GM18508 (cell line): Measurements from ENCODE around the gene AKAP8L.
"Not testable (repeated sequence)": the region's sequence is repeated elsewhere in the genome, so short reads cannot be mapped to it uniquely, and the experiment has no call there.

Source experiments
- ATAC-seq: cut with Tn5 transposase; IDR thresholded peaks from one replicate; pipeline ENCODE4 v1.9.1; 2021; ENCODE audit warnings: moderate number of reproducible peaks; ENCODE audit not compliant: insufficient read depth, unreplicated experiment

AKAP8L gene

DNA sequence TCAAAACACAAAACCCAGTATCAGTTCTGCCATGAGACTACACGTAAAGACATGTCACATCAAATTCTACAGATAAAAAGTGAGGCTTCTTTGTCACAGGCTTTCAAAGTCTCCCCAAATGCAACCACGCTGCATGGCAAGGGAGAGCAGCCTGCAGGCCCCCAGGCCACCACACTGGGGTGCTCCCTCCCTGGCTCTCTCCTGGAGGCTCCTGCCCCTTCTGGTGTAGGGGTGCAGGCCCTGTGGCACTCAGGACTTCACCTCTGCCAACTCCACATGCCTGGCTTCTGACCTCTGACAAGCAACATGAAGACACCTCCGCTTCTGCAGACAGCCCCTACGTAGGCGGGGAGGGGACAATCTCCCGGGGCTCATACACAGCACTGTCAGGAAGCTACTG is 53.5 kb downstream of the AKAP8L start:
- no peak for ATAC-seq

DNA sequence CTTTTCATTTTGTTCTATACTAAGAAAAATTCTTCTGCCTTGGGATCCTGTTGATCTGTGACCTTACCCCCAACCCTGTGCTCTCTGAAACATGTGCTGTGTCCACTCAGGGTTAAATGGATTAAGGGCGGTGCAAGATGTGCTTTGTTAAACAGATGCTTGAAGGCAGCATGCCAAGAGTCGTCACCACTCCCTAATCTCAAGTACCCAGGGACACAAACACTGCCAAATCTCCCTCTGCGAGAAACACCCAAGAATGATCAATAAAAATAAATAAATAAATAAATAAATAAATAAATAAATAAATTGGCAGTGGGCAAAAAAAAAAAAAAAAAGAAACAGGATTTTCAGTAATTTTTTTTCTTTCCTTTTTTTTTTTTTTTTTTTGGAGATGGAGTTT is 55.0 kb downstream of the AKAP8L start:
- not testable (repeated sequence) for ATAC-seq

DNA sequence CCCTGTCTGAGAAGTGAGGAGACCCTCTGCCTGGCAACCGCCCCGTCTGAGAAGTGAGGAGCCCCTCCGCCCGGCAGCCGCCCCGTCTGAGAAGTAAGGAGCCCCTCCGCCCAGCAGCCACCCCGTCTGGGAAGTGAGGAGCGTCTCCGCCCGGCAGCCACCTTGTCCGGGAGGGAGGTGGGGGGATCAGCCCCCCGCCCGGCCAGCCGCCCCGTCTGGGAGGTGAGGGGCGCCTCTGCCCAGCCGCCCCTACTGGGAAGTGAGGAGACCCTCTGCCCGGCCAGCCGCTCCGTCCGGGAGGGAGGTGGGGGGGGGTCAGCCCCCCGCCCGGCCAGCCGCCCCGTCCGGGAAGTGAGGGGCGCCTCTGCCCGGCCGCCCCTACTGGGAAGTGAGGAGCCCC is 55.7 kb downstream of the AKAP8L start:
- ATAC-seq: not testable (repeated sequence)

DNA sequence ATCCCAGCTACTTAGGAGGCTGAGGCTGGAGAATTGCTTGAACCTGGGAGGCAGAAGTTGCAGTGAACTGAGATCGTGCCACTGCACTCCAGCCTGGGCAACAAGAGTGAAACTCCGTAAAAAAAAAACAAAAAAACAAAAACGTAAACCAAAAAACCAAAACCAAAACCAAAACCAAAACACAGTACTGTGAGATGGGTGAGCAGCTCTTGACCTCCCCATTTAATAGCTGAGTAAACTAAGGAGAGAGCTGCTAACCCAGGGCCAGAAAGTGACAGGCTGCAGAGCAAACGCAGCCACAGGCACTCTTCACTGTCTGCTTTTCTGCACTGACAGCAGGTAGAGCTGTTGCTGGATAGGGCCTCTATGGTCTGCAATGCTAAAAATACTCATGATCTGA is 58.8 kb downstream of the AKAP8L start:
- ATAC-seq: not testable (repeated sequence)

DNA sequence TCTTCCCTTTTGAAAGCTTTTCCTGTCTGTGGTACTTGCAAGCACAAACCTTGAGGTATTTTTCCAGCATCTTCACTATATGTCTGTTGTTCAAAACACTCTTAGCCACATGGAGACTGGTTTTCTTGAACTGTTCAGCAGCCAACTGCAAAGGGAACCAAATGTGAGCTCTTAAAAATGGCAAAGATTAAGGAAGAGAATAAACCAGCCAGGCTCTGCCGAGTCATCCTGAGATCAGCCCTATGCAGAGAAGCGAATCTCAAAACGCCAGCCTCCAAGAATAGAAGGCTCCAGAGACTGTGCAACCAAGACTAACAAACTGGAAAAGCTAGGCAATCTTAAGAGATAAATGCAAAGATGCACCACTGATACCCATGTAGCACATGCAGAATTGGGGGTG is 59.9 kb downstream of the AKAP8L start:
- ATAC-seq: no peak

DNA sequence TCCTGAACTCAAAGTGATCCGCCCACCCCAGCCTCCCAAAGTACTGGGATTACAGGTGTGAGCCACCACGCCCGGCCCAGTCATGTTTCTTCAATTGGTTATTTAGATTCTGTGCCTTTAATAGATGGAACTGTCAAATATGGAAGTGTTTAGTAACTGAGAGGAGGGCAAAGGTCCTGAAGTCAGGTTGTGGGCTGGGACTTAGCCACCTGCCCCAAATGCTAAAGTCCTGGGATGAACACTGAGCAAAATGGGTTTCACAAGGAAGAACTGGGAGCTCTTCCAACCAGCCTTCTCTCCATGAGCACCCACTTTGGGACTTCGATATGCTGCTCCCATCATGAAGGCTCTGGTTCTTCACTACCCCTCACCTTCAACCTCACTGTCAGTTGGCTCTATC is 60.9 kb downstream of the AKAP8L start:
- ATAC-seq: no peak

DNA sequence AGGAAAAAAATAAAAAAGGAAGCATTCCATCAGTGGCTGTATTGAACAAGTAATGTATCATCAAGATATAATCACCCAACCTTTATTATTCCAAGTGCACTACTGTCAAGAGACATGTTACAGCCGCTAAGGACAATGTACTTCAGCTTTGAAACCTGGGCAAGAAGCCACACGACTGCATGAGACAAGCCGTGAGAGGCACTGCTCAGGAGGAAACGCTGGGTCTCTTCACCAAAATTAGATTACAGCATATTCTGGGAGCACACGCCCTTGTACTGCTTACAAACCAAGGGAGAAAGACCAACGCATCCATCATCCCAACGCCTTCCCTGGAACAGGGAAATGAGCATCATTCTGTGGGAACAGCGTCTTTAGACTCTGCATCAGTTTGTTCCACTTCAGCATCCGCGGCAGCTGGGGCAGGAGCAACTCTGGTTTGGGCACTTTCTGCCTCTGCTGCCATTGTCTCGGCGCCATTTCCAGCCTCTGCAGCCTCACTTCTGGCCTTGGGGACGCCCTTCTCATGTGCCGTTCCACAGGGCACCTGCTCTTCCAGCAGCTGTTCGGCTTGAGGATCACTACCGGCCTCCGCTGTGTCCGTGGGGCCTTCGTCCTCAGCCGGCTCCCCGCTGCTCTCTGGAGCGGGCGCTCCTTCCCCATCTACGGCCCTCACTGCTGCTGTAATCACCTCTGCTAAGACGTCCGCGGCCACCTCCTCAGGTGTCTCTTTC is 64.1 kb downstream of the AKAP8L start:
- ATAC-seq: no peak

DNA sequence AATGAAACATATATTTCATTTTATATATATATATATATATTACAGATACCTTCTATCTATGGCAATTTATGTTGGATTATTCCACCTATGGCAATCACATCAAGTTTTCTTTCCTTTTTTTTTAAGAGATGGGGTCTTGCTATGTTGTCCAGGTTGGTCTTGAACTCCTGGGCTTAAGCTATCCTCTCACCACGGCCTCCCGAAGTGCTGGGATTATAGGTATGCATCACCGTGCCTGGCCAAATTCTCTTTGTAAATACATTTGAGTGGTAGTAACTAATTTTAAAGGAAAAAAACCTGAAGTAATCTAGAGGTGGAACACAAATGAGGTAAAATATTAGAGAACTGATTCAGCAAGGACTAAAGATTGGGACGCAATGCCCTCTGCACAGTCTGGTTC is 64.9 kb downstream of the AKAP8L start:
- ATAC-seq: no peak

DNA sequence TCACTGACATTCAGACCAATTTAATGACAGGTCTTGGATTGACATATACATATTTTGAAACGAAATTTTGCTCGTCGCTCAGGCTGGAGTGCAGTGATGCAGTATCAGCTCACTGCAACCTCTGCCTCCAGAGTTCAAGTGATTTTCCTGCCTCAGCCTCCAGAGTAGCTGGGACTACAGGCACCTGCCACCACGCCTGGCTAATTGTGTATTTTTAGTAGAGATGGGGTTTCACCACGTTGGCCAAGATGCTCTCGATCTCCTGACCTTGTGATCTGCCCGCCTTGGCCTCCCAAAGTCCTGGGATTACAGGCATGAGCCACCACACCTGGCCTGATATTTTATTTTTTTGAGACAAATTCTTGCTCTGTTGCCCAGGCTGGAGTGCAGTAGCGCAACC is 66.3 kb downstream of the AKAP8L start:
- ATAC-seq: not testable (repeated sequence)

DNA sequence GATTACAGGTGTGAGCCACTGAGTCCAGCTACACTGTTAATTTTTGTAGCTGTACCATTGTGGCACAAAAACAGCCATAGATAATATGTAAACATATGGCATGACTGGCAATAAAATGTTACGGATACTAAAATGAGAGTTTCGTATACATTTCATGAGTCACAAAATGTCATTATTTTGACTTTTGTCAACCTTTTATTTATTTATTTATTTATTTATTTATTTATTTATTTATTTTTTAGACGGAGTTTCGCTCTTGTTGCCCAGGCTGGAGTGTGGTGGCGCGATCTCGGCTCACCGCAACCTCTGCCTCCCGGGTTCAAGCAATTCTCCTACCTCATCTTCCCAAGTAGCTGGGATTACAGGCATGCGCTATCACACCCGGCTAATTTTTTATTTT is 77.5 kb downstream of the AKAP8L start:
- ATAC-seq: not testable (repeated sequence)

DNA sequence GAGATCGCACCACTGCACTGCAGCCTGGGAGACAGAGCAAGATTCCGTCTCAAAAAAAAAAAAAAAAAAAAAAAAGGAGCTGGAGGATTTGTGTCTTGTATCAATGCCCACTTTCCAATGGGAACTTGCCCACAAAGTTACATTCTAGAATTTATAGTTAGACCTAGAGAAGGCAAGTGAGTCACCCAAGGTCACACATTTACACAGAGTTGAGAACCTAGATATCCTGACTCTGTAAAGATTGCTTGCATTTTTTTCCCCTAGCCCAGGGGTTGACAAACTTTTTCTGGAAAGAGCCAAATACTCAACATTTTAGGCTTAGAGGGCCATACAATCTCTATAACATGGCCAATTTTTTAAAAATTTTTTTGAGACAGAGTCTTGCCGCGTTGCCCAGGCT is 78.7 kb downstream of the AKAP8L start:
- no peak for ATAC-seq

DNA sequence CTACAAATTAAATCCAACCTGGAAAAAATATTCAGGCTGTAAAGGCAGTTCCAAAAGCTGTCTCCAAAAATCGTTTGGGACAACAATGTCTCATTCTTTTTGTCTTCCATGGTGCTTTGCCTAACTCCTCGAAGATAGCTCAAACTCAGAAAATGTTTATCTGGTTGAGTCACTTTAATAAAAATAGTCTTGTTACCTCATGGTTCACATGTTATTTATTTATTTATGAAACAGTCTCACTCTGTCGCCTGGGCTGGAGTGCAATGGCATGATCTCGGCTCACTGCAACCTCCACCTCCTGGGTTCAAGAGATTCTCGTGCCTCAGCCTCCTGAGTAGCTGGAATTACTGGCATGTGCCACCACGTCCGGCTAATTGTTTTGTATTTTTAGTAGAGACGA is 81.6 kb downstream of the AKAP8L start:
- ATAC-seq: no peak

DNA sequence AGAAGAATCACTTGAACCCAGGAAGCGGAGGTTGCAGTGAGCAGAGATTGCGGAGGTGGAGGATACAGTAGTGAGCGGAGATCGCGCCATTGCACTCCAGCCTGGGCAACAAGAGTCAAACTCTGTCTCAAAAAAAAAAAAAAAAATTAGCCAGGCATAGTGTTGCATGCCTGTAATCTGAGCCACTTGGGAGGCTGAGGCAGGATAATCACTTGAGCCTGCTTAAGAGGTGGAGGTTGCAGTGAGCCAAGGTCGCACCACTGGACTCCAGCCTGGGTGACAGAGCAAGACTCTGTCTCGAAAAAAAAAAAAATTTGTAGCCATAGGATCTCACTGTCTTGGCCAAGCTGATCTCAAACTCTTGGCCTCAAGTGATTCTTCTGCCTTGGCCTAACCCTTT is 82.8 kb downstream of the AKAP8L start:
- ATAC-seq: not testable (repeated sequence)

DNA sequence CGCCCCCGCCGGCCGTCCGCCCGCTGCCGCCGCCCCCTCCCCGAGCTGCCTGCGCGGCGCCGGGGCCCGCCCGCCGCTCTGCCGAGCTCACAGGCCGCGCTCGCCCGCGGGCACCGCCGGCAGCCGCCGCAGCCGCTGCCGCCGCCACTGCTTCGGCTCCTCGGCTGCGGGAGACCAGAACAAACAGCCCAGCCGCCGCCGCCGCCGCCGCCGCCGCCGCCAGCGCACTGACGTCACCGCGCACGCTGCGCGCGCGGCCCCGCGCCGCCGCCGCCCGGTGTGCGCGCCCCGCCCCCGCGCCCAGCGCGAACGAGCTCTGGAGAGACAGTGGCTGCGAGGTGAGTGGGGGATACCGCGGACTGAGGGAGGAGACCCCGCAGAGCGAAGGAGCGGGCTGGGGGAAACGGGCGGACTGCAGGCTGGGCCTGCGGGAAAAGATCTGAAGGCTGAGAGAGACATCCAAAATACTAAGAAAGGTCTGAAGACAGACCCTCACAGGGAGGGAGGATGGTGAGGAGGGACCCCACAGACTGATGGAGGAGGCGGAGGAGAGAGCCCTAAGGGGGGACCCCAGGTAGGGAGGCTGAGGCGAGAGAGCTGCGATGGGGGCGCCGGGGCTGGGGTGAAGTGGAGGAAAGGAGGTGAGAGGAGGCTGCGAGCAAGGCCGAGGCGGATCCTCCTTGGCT is 86.3 kb downstream of the AKAP8L start, which contains the start of gene BRD4:
Gene BRD4, minus strand, starts transcription at position 229 of the 686 bp plus-strand sequence. CDS start 59,440 bp downstream, outside the sequence.
- ATAC-seq: no peak

DNA sequence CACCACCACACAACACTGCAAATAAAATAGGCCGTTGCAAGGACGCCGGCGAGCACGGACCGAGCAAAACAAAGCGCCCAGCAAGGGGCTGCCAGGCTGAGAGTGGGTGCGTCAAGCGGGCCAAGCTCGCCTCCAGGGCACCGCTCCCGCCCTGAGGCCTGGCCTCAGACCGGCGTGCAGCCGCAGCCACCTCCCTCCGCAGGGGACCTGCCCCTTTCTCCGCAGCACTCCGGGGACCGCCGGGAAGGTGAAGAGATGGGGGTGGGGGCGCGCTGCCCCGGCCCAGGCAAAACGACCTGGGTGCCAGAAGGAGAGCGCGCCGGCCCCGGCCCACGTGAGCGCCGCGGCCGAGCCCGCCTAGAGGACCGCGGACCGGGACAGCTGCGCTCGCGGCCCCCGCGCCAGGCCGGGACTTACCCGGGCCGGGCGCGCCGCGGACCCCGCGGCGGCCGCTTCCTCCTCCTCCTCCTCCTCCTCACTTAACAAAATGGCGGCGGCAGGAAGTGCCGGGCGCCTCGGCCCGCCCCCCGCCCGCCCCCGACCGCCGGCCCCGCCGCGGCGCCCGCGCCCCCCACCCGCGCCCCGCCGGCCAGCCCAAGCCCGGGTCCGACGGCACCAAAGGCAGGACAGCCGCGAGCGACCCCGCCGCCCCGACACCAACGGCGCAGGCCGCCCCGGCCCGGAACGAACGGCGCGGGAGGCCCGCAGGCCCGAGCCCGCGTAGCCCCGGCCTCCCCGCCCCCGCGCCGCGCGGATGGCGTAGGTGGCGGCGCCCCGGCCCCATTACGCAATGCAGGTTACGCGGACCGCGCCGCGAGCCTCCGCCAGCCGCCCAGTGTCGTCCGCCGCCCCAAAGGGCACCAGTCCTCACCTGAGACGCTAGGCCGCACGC is 87.1 kb downstream of the AKAP8L start:
- no peak for ATAC-seq

DNA sequence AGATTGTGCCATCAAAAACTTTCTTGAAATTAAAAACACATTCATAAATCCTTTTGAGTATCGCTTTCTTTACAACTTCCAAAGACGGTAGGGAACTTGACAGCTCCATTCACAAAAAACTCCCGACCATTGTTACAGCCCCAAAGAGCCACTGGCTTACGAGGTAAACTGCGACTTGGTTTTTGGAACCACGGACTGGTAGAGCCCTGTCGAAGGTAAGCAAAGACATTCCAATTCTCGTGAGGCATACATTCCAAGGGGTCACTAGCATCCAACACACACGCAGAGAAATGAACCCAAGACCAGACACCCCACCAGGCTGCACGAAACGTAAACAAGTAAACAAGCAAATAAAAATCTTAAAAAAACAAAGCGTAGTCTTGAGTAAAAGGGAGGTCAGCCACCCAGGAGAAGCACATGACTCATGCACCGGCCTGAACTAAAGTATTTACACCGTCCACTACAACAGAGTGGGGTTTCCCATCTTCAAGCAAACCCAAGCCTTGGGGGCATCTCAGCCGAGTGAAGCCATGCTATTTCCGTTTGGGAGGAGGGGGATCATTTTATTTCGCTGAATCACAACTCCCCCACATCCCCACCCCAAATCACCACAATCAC is 87.9 kb downstream of the AKAP8L start:
- no peak for ATAC-seq
